ENCODE data around the gene DDX1. TPM values are rescaled to one million over a fixed set of nuclear protein-coding genes. Genes with fewer than 3 reads are reported as not detected.

Gene DDX1
- total and polyA plus RNA-seq, 2 experiments from 2014 or later, result 99.9 to 102 TPM

DNA sequence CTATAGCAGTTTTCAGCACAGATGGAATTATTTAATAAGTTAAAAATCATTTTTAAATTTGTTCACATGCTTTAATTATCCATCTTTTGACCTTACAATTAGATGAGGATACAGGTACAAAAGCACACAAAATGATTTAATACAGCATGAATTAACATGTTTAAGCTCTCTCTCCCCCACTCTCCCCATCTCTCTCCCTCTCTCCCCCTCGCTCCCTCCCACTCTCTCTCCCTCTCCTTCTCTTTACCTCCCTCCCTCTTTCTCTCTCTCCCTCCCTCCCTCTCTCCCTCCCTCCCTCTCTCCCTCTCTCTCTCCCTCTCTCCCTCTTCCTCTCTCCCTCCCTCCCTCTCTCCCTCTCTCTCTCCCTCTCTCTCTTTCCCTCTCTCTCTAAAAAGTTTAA, 38.1 kb upstream of the DDX1 start:
- H3K36me3 ChIP-seq (ENCODE audit: insufficient read depth), result peaks cover 4% of the 10 kb centered on the region
- Mint-ChIP-seq H3K27ac (no peak overlapping the region), H3K36me3 (ENCODE audit: low read depth) (0 out of 3 replicates have a peak, but pooled peaks cover 3% of the 10 kb centered on the region), H3K27me3 (ENCODE audit: insufficient read depth, low read depth, poor library complexity) (no peaks in the 10 kb centered on the region), H3K4me1 (no peaks in the 10 kb centered on the region), H3K9me3 (no peaks in the 10 kb centered on the region), H3K4me3 (no peak overlapping the region)
- no peak overlapping the region for H3K4me2 ChIP-seq
- no peaks in the 10 kb centered on the region for H3K4me1 ChIP-seq (ENCODE audit: insufficient read depth)
- H3K27ac ChIP-seq (ENCODE audit: low read depth), result no peak overlapping the region
- no peaks in the 10 kb centered on the region for H3K27me3 ChIP-seq (ENCODE audit: insufficient read depth)
- no peak for TF ChIP-seq EZH2phosphoT487 (IDR thresholded peaks at IDR 0.05; ENCODE audit: unreplicated experiment)
- no peak for TF ChIP-seq NANOG (IDR thresholded peaks at IDR 0.05; ENCODE audit: borderline replicate concordance)
- no peak for TF ChIP-seq CREB1 (CRISPR knock-in tag; IDR thresholded peaks at IDR 0.05; ENCODE audit: low read depth)
- TF ChIP-seq STAT1 (IDR thresholded peaks at IDR 0.05; ENCODE audit: unreplicated experiment), result no peak
- TF ChIP-seq, protein P1, sequence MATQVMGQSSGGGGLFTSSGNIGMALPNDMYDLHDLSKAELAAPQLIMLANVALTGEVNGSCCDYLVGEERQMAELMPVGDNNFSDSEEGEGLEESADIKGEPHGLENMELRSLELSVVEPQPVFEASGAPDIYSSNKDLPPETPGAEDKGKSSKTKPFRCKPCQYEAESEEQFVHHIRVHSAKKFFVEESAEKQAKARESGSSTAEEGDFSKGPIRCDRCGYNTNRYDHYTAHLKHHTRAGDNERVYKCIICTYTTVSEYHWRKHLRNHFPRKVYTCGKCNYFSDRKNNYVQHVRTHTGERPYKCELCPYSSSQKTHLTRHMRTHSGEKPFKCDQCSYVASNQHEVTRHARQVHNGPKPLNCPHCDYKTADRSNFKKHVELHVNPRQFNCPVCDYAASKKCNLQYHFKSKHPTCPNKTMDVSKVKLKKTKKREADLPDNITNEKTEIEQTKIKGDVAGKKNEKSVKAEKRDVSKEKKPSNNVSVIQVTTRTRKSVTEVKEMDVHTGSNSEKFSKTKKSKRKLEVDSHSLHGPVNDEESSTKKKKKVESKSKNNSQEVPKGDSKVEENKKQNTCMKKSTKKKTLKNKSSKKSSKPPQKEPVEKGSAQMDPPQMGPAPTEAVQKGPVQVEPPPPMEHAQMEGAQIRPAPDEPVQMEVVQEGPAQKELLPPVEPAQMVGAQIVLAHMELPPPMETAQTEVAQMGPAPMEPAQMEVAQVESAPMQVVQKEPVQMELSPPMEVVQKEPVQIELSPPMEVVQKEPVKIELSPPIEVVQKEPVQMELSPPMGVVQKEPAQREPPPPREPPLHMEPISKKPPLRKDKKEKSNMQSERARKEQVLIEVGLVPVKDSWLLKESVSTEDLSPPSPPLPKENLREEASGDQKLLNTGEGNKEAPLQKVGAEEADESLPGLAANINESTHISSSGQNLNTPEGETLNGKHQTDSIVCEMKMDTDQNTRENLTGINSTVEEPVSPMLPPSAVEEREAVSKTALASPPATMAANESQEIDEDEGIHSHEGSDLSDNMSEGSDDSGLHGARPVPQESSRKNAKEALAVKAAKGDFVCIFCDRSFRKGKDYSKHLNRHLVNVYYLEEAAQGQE (IDR thresholded peaks at IDR 0.05; ENCODE audit: unreplicated experiment), result no peak
- H2AFZ ChIP-seq, result no peak overlapping the region
- H3F3A ChIP-seq (replicated peaks; ENCODE audit: low read depth), result no peaks in the 10 kb centered on the region
- no peaks in the 10 kb centered on the region for H4K20me1 ChIP-seq (replicated peaks; ENCODE audit: insufficient read depth)
- DNase-seq (ENCODE audit: low spot score) (no peak), ATAC-seq (no peak)
- H3K9me2 ChIP-seq (ENCODE audit: insufficient read depth), result no peaks in the 10 kb centered on the region
- H3K79me2 ChIP-seq (replicated peaks; ENCODE audit: insufficient read depth), result peaks cover 2% of the 10 kb centered on the region
- no peak overlapping the region for H3K4me3 ChIP-seq

DNA sequence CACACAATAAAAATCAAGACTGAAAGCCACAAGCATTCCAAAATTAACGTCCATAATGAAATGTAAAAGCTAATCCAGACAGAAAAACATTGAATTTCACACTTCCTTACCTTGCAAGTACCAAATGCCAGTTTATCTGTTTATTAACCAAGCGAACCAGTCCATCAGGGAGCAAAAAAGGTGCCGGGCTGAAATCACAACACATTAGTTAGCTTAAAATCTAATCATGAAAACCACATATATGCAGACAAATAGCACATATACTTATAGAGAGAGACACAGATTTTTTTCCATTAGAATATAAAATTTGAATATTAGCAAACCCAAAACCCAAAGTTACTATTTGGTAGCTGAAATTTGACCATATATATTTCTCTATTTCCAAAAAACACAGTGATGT, 37.7 kb upstream of the DDX1 start:
- H3K9me2 ChIP-seq (ENCODE audit: insufficient read depth), result no peaks in the 10 kb centered on the region
- H3K27me3 ChIP-seq (ENCODE audit: insufficient read depth), result no peaks in the 10 kb centered on the region
- H3K79me2 ChIP-seq (replicated peaks; ENCODE audit: insufficient read depth), result peaks cover 6% of the 10 kb centered on the region
- Mint-ChIP-seq H3K27ac (no peak overlapping the region), H3K9me3 (no peaks in the 10 kb centered on the region), H3K4me1 (no peaks in the 10 kb centered on the region), H3K4me3 (no peak overlapping the region), H3K36me3 (ENCODE audit: low read depth) (0 out of 3 replicates have a peak, but pooled peaks cover 3% of the 10 kb centered on the region), H3K27me3 (ENCODE audit: insufficient read depth, low read depth, poor library complexity) (no peaks in the 10 kb centered on the region)
- H3K36me3 ChIP-seq (ENCODE audit: insufficient read depth), result peaks cover 4% of the 10 kb centered on the region
- H3K27ac ChIP-seq (ENCODE audit: low read depth), result no peak overlapping the region
- H4K20me1 ChIP-seq (replicated peaks; ENCODE audit: insufficient read depth), result no peaks in the 10 kb centered on the region
- H3K4me3 ChIP-seq, result no peak overlapping the region
- no peaks in the 10 kb centered on the region for H3K4me1 ChIP-seq (ENCODE audit: insufficient read depth)
- no peak for DNase-seq (ENCODE audit: low spot score)
- TF ChIP-seq EZH2phosphoT487 (IDR thresholded peaks at IDR 0.05; ENCODE audit: unreplicated experiment) (no peak), CREB1 (CRISPR knock-in tag; IDR thresholded peaks at IDR 0.05; ENCODE audit: low read depth) (no peak), ZNF114 (CRISPR knock-in tag; IDR thresholded peaks at IDR 0.05) (no peak), EZH2 (IDR thresholded peaks at IDR 0.05; ENCODE audit: low read depth, unreplicated experiment) (no peak), ETS1 (IDR thresholded peaks at IDR 0.05) (no peak)
- TF ChIP-seq, protein P2, sequence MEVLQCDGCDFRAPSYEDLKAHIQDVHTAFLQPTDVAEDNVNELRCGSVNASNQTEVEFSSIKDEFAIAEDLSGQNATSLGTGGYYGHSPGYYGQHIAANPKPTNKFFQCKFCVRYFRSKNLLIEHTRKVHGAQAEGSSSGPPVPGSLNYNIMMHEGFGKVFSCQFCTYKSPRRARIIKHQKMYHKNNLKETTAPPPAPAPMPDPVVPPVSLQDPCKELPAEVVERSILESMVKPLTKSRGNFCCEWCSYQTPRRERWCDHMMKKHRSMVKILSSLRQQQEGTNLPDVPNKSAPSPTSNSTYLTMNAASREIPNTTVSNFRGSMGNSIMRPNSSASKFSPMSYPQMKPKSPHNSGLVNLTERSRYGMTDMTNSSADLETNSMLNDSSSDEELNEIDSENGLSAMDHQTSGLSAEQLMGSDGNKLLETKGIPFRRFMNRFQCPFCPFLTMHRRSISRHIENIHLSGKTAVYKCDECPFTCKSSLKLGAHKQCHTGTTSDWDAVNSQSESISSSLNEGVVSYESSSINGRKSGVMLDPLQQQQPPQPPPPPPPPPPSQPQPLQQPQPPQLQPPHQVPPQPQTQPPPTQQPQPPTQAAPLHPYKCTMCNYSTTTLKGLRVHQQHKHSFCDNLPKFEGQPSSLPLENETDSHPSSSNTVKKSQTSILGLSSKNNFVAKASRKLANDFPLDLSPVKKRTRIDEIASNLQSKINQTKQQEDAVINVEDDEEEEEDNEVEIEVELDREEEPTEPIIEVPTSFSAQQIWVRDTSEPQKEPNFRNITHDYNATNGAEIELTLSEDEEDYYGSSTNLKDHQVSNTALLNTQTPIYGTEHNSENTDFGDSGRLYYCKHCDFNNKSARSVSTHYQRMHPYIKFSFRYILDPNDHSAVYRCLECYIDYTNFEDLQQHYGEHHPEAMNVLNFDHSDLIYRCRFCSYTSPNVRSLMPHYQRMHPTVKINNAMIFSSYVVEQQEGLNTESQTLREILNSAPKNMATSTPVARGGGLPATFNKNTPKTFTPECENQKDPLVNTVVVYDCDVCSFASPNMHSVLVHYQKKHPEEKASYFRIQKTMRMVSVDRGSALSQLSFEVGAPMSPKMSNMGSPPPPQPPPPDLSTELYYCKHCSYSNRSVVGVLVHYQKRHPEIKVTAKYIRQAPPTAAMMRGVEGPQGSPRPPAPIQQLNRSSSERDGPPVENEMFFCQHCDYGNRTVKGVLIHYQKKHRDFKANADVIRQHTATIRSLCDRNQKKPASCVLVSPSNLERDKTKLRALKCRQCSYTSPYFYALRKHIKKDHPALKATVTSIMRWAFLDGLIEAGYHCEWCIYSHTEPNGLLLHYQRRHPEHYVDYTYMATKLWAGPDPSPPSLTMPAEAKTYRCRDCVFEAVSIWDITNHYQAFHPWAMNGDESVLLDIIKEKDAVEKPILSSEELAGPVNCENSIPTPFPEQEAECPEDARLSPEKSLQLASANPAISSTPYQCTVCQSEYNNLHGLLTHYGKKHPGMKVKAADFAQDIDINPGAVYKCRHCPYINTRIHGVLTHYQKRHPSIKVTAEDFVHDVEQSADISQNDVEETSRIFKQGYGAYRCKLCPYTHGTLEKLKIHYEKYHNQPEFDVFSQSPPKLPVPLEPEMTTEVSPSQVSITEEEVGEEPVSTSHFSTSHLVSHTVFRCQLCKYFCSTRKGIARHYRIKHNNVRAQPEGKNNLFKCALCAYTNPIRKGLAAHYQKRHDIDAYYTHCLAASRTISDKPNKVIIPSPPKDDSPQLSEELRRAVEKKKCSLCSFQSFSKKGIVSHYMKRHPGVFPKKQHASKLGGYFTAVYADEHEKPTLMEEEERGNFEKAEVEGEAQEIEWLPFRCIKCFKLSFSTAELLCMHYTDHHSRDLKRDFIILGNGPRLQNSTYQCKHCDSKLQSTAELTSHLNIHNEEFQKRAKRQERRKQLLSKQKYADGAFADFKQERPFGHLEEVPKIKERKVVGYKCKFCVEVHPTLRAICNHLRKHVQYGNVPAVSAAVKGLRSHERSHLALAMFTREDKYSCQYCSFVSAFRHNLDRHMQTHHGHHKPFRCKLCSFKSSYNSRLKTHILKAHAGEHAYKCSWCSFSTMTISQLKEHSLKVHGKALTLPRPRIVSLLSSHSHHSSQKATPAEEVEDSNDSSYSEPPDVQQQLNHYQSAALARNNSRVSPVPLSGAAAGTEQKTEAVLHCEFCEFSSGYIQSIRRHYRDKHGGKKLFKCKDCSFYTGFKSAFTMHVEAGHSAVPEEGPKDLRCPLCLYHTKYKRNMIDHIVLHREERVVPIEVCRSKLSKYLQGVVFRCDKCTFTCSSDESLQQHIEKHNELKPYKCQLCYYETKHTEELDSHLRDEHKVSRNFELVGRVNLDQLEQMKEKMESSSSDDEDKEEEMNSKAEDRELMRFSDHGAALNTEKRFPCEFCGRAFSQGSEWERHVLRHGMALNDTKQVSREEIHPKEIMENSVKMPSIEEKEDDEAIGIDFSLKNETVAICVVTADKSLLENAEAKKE (CRISPR knock-in tag; IDR thresholded peaks at IDR 0.05), result no peak
- no peak for ATAC-seq
- H3F3A ChIP-seq (replicated peaks; ENCODE audit: low read depth), result no peaks in the 10 kb centered on the region
- no peak overlapping the region for H2AFZ ChIP-seq
- H3K4me2 ChIP-seq, result no peak overlapping the region

All from GM23338 (cell line).